HepG2 (cell line): ENCODE data around the gene PYGO2. TPM values are rescaled to one million over a fixed set of nuclear protein-coding genes. Genes with fewer than 3 reads are reported as not detected.

Experiments used
- ISX ChIP-seq: sonication (generic); formaldehyde crosslinking; conservative IDR thresholded peaks from 2 replicates; pipeline ENCODE4 v1.5.0; 2020; ENCODE audit warnings: missing genetic modification reagents
- MEF2D ChIP-seq: sonication (generic); formaldehyde crosslinking; IDR thresholded peaks from 2 replicates; pipeline ENCODE4 v1.5.1; 2020; ENCODE audit warnings: mild to moderate bottlenecking, missing genetic modification reagents
- NR1H2 ChIP-seq: sonication (generic); formaldehyde crosslinking; IDR thresholded peaks from 2 replicates; pipeline ENCODE4 v1.8.1; 2022; ENCODE audit warnings: low read depth, missing genetic modification reagents, borderline replicate concordance
- NR3C1 ChIP-seq: sonication (generic); formaldehyde crosslinking; IDR thresholded peaks from 2 replicates; pipeline ENCODE4 v1.4.0; 2020; ENCODE audit warnings: missing genetic modification reagents
- PLRG1 ChIP-seq: fragments of 450-650 bp; conservative IDR thresholded peaks from 2 replicates; pipeline ENCODE4 v1.6.1; 2016
- SOX6 ChIP-seq, 2 experiments: fragments of 450-650 bp in 1 of 2; sonication (generic) in 1 of 2; formaldehyde crosslinking in 1 of 2; IDR thresholded peaks; 2 replicates each; pipeline versions ENCODE4 v1.4.0 to v1.6.1; 2017 to 2020; ENCODE audit warnings: antibody characterized with exemption in 1 of 2, mild to moderate bottlenecking in 1 of 2, missing genetic modification reagents in 1 of 2
- U2AF1 ChIP-seq: fragments of 200-400 bp; formaldehyde crosslinking; optimal IDR thresholded peaks from 2 replicates; pipeline ENCODE3; 2017; ENCODE audit warnings: mild to moderate bottlenecking, low read depth, low read length
- XBP1 ChIP-seq: sonication (generic); formaldehyde crosslinking; IDR thresholded peaks from 2 replicates; pipeline ENCODE4 v1.5.0; 2020; ENCODE audit warnings: missing genetic modification reagents
- ZBTB42 ChIP-seq: sonication (generic); formaldehyde crosslinking; IDR thresholded peaks from 2 replicates; pipeline ENCODE4 v1.5.0; 2020; ENCODE audit warnings: mild to moderate bottlenecking, missing genetic modification reagents
- ZNF142 ChIP-seq: sonication (generic); formaldehyde crosslinking; IDR thresholded peaks from 2 replicates; pipeline ENCODE4 v1.4.0; 2020; ENCODE audit warnings: missing genetic modification reagents
- ZNF3 ChIP-seq: IDR thresholded peaks from 2 replicates; pipeline ENCODE4 v1.7.0; 2017; ENCODE audit warnings: inconsistent platforms
- ZNF484 ChIP-seq: sonication (generic); formaldehyde crosslinking; IDR thresholded peaks from 2 replicates; pipeline ENCODE4 v1.5.1; 2020; ENCODE audit warnings: mild to moderate bottlenecking, low read depth, missing genetic modification reagents, borderline replicate concordance
- ZNF564 ChIP-seq: sonication (generic); formaldehyde crosslinking; IDR thresholded peaks from 2 replicates; pipeline ENCODE4 v1.8.1; 2023; ENCODE audit warnings: mild to moderate bottlenecking, missing genetic modification reagents
- polyA plus RNA-seq, 8 experiments: library from polyadenylated mRNA; depleted of rRNA in 3 of 8; stranded (reverse) in 7 of 8; unstranded in 1 of 8; fragments of >200 nt; fragmentation: Illumina TruSeq in 4 of 8; extraction: Trizol in 4 of 8; gene quantifications; 2 replicates each; pipeline versions ENCODE4 v1.2.1 to v1.2.3, GENCODE V29; 2011 to 2016; ENCODE audit warnings: low read depth in 4 of 8, missing spikeins in 1 of 8, mixed read lengths in 1 of 8; ENCODE audit not compliant: insufficient read depth in 1 of 8
- total RNA-seq, 5 experiments: library from RNA; depleted of rRNA; stranded (reverse); fragments of >200 nt; fragmentation: Illumina TruSeq; extraction: Trizol; gene quantifications; 2 replicates each; pipeline ENCODE4 v1.2.3, GENCODE V29; 2016; ENCODE audit warnings: low read depth in 1 of 5
- TF ChIP-seq, protein P1 (sequence below): IDR thresholded peaks from 2 replicates; pipeline ENCODE4 v1.6.1; 2016
- TF ChIP-seq, protein P2 (sequence below): sonication (generic); formaldehyde crosslinking; IDR thresholded peaks from 2 replicates; pipeline ENCODE4 v1.8.1; 2023; ENCODE audit warnings: mild to moderate bottlenecking, moderate library complexity, missing genetic modification reagents
- TF ChIP-seq, protein P3 (sequence below), 2 experiments: fragments of 450-650 bp in 1 of 2; sonication (generic) in 1 of 2; formaldehyde crosslinking; IDR thresholded peaks; 2 replicates each; pipeline versions ENCODE4 v1.5.0 to v1.8.0; 2020 to 2022; ENCODE audit warnings: mild to moderate bottlenecking in 1 of 2, missing genetic modification reagents in 1 of 2

The PYGO2 gene
- total and polyA plus RNA-seq, 2 of the 13 experiments (the other 11 are each of a cell fraction or from before 2014, with no cell fraction given) = 20.3 to 21.8 TPM

GRCh38 chr1:154982897-154983648 lies 21.5 kb upstream of the PYGO2 start, which contains the start of gene FLAD1 (continued):
- no peak for TF ChIP-seq NR1H2 (CRISPR knock-in tag)
- TF ChIP-seq ZNF142 (CRISPR knock-in tag) = 0 out of 2 replicates have a peak, but pooled peaks have one; percentile 26
- no peak for TF ChIP-seq NR3C1 (CRISPR knock-in tag)
- TF ChIP-seq ZNF564 (CRISPR knock-in tag) = no peak
- TF ChIP-seq, protein P1, sequence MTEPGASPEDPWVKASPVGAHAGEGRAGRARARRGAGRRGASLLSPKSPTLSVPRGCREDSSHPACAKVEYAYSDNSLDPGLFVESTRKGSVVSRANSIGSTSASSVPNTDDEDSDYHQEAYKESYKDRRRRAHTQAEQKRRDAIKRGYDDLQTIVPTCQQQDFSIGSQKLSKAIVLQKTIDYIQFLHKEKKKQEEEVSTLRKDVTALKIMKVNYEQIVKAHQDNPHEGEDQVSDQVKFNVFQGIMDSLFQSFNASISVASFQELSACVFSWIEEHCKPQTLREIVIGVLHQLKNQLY (CRISPR knock-in tag) = peak; percentile 73; the same call in 1 of the 2 replicates
- TF ChIP-seq ZNF484 = no peak
- TF ChIP-seq U2AF1 = no peak
- TF ChIP-seq PLRG1 = no peak
- no peak for TF ChIP-seq ZNF3
- TF ChIP-seq SOX6 (IDR thresholded peaks at IDR 0.05) = no peak
- peak; percentile 75 for TF ChIP-seq SOX6 (CRISPR knock-in tag; IDR thresholded peaks at IDR 0.05)
- TF ChIP-seq ISX (CRISPR knock-in tag) = no peak
- peak; percentile 31; the same call in 1 of the 2 replicates for TF ChIP-seq MEF2D (CRISPR knock-in tag)
- no peak for TF ChIP-seq ZBTB42 (CRISPR knock-in tag)
- TF ChIP-seq, protein P2, sequence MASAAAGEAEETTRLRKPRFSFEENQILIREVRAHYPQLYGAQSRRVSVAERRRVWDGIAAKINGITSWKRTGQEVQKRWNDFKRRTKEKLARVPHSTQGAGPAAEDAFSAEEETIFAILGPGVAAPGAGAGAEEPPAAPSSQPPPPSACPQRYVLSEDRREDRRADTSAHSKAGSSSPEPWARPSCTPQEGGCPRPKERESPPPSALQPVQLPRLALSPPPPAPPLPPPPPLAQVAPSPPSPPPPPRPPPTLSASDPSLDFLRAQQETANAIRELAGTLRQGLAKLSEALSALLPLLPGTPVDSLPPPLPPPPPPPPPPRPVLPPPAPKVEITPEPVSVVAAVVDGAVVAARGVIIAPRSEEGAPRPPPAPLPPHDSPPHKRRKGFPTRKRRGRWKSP = no peak
- TF ChIP-seq XBP1 (CRISPR knock-in tag) = no peak
- TF ChIP-seq, protein P3, sequence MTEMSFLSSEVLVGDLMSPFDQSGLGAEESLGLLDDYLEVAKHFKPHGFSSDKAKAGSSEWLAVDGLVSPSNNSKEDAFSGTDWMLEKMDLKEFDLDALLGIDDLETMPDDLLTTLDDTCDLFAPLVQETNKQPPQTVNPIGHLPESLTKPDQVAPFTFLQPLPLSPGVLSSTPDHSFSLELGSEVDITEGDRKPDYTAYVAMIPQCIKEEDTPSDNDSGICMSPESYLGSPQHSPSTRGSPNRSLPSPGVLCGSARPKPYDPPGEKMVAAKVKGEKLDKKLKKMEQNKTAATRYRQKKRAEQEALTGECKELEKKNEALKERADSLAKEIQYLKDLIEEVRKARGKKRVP (CRISPR knock-in tag; IDR thresholded peaks at IDR 0.05) = 0 out of 4 replicates have a peak, but pooled peaks of 1 of the 2 experiments have one; percentile 45
